HL-60 (cell line): ENCODE measurements around the gene SLC24A3.

Experiments
- DNase-seq, 2 experiments: peaks; one replicate each; pipeline ENCODE4 v3.0.0-alpha.2; 2010 to 2020; ENCODE audit warnings: low read depth in 1 of 2, low spot score in 1 of 2
- H3K27ac ChIP-seq: fragments of 250-450 bp; sonication (Bioruptor Pico); replicated peaks from 2 replicates; pipeline ENCODE4 v1.5.1; 2020; ENCODE audit warnings: mild to moderate bottlenecking, moderate library complexity
- H3K27me3 ChIP-seq: fragments of 250-450 bp; sonication (Bioruptor Pico); 2 replicates; pipeline ENCODE4 v1.5.1; 2021; ENCODE audit warnings: mild to moderate bottlenecking, moderate library complexity; ENCODE audit not compliant: insufficient read depth, poor library complexity, severe bottlenecking
- H3K4me3 ChIP-seq: replicated peaks from 2 replicates; pipeline ENCODE4 v1.5.1; 2011; ENCODE audit warnings: mild to moderate bottlenecking, control low read depth, low read length; ENCODE audit not compliant: insufficient read depth
- CTCF ChIP-seq: IDR thresholded peaks from one replicate; pipeline ENCODE4 v1.5.1; 2011; ENCODE audit warnings: low read length, control low read depth, inconsistent platforms; ENCODE audit not compliant: insufficient read depth
- GABPA ChIP-seq: IDR thresholded peaks from 2 replicates; pipeline ENCODE4 v1.6.1; 2012; ENCODE audit warnings: low read depth
- POLR2AphosphoS5 ChIP-seq: IDR thresholded peaks from 2 replicates; pipeline ENCODE4 v1.6.1; 2012; ENCODE audit warnings: low read depth
- SPI1 ChIP-seq: IDR thresholded peaks from 2 replicates; pipeline ENCODE4 v1.6.1; 2012; ENCODE audit warnings: low read depth, mild to moderate bottlenecking, borderline replicate concordance
- TF ChIP-seq, protein P1 (sequence below): IDR thresholded peaks from 2 replicates; pipeline ENCODE4 v1.6.1; 2012; ENCODE audit warnings: low read depth; ENCODE audit not compliant: insufficient replicate concordance

SLC24A3 gene

GRCh38 chr20:19289451-19289850, 77.0 kb downstream of the SLC24A3 start:
- TF ChIP-seq SPI1 = no peak
- H3K27ac ChIP-seq = no peak overlapping the region

DNA sequence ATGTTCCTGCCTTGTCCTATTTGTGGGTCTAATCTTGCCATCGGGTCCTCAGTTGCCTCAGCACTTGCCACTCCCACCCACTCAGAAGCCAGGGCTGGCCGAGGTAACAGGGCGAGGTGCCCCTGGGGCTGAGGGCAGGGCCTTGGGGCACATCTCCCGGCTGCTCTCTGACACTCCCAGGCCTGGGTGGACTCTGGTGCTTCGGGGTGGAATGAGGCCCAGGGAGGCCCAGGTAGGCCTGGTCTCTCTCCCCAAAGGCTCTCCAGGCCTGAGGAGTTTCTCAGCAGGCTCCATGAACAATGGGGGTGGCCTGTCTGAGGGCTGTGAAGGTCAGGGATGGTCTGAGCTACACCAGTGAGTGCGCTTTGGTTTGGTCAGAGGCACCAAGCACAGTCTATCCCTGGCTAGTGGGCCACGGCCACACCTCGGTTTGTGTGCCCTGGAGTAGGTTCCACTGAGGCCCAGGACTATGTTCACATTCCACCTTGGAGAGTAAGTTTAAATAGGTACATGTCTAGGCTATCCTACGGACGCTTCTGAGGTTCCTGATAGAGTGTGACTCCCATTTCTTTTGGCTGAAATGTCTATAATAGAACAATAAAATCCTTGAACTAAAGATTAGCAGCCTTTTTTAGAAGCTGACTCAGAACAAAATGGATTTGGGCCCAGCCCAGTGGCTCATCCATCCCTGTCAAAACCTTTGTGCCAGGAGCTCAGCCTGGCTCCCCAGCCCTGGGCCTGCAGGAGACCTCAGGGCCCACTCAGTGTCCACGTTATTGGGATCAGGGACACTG, 78.8 kb downstream of the SLC24A3 start:
- no peaks in the 10 kb centered on the region for H3K27me3 ChIP-seq
- TF ChIP-seq SPI1 (no peak), GABPA (no peak), POLR2AphosphoS5 (no peak), CTCF (no peak)
- TF ChIP-seq, protein P1, sequence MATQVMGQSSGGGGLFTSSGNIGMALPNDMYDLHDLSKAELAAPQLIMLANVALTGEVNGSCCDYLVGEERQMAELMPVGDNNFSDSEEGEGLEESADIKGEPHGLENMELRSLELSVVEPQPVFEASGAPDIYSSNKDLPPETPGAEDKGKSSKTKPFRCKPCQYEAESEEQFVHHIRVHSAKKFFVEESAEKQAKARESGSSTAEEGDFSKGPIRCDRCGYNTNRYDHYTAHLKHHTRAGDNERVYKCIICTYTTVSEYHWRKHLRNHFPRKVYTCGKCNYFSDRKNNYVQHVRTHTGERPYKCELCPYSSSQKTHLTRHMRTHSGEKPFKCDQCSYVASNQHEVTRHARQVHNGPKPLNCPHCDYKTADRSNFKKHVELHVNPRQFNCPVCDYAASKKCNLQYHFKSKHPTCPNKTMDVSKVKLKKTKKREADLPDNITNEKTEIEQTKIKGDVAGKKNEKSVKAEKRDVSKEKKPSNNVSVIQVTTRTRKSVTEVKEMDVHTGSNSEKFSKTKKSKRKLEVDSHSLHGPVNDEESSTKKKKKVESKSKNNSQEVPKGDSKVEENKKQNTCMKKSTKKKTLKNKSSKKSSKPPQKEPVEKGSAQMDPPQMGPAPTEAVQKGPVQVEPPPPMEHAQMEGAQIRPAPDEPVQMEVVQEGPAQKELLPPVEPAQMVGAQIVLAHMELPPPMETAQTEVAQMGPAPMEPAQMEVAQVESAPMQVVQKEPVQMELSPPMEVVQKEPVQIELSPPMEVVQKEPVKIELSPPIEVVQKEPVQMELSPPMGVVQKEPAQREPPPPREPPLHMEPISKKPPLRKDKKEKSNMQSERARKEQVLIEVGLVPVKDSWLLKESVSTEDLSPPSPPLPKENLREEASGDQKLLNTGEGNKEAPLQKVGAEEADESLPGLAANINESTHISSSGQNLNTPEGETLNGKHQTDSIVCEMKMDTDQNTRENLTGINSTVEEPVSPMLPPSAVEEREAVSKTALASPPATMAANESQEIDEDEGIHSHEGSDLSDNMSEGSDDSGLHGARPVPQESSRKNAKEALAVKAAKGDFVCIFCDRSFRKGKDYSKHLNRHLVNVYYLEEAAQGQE = no peak
- H3K27ac ChIP-seq = no peak overlapping the region
- no peak overlapping the region for H3K4me3 ChIP-seq
- DNase-seq = no peak

More at GRCh38 chr20:19289451-19289850, 77.0 kb downstream of the SLC24A3 start:
- Histone ChIP-seq H3K27me3 (no peaks in the 10 kb centered on the region), H3K4me3 (no peak overlapping the region)
- no peak for DNase-seq

- no peak overlapping the region for H3K27ac ChIP-seq
- TF ChIP-seq SPI1 (no peak), GABPA (no peak), CTCF (no peak), POLR2AphosphoS5 (no peak)
- TF ChIP-seq, protein P1 = no peak
- no peak for DNase-seq
- H3K27me3 ChIP-seq = no peaks in the 10 kb centered on the region
- H3K4me3 ChIP-seq = no peak overlapping the region
These were observed 79.3 kb downstream of the SLC24A3 start for GRCh38 chr20:19291818-19292132.

GRCh38 chr20:19292254-19292653, 79.8 kb downstream of the SLC24A3 start:
- H3K4me3 ChIP-seq = no peak overlapping the region
- no peaks in the 10 kb centered on the region for H3K27me3 ChIP-seq
- no peak for DNase-seq
- TF ChIP-seq SPI1 (no peak), POLR2AphosphoS5 (no peak), CTCF (no peak), GABPA (no peak)
- TF ChIP-seq, protein P1 = no peak
- H3K27ac ChIP-seq = no peak overlapping the region
